Measurements from ENCODE around the gene ANKRD13C. TPM values are rescaled to one million over a fixed set of nuclear protein-coding genes. Genes with fewer than 3 reads are reported as not detected.

Gene ANKRD13C
- total and polyA plus RNA-seq, 4 donors = 3.3 to 14.1 (median 8.3) TPM

GRCh38 chr1:70295749-70296148 is 58.8 kb downstream of the ANKRD13C start:
- 51% methylated on average over 4 of the region's 4 CpGs for WGBS
- H3K4me3 ChIP-seq (ENCODE audit: low read depth in 1 of 3, low read length in 3 of 3) = no peak overlapping the region
- no peak for DNase-seq (ENCODE audit: low spot score)
- H3K27ac ChIP-seq (ENCODE audit: low read depth in 1 of 2, low read length in 2 of 2) = no peak overlapping the region
- H3K9me3 ChIP-seq (ENCODE audit: control insufficient read depth in 4 of 4, low read length in 3 of 4) = no peaks in the 10 kb centered on the region
- H3K27me3 ChIP-seq (ENCODE audit: control insufficient read depth in 4 of 4, insufficient read depth in 4 of 4, low read length in 3 of 4) = no peaks in the 10 kb centered on the region
- H3K9ac ChIP-seq (ENCODE audit: low read depth in 1 of 2, low read length in 2 of 2) = no peak overlapping the region
- H3K4me1 ChIP-seq (ENCODE audit: control insufficient read depth in 4 of 4, insufficient read depth in 4 of 4, low read length in 3 of 4) = peaks cover 0 to 22% (median 10%) of the 10 kb centered on the region in 4 donors
- TF ChIP-seq HNF4G (IDR thresholded peaks at IDR 0.05) = no peak
- TF ChIP-seq FOXA2 (IDR thresholded peaks at IDR 0.05) = no peak
- no peak for TF ChIP-seq TAF1 (conservative IDR thresholded peaks at IDR 0.05)
- TF ChIP-seq RAD21 (IDR thresholded peaks at IDR 0.05) = no peak
- TF ChIP-seq GABPA (IDR thresholded peaks at IDR 0.05 in 1 of 2, conservative IDR thresholded peaks at IDR 0.05 in 1 of 2) = no peak
- TF ChIP-seq, protein P1, sequence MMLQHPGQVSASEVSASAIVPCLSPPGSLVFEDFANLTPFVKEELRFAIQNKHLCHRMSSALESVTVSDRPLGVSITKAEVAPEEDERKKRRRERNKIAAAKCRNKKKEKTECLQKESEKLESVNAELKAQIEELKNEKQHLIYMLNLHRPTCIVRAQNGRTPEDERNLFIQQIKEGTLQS (IDR thresholded peaks at IDR 0.05) = no peak
- peaks cover 0 to 13% (median 8%) of the 10 kb centered on the region in 4 donors for H3K36me3 ChIP-seq (ENCODE audit: control insufficient read depth in 4 of 4, insufficient read depth in 3 of 4, low read depth in 1 of 4, low read length in 3 of 4)

- no peaks in the 10 kb centered on the region for H3K27me3 ChIP-seq (ENCODE audit: control insufficient read depth in 4 of 4, insufficient read depth in 4 of 4, low read length in 3 of 4)
Observed at GRCh38 chr1:70293186-70293843, 61.2 kb downstream of the ANKRD13C start.

More at GRCh38 chr1:70293186-70293843, 61.2 kb downstream of the ANKRD13C start:
- Histone ChIP-seq H3K36me3 (ENCODE audit: control insufficient read depth in 4 of 4, insufficient read depth in 3 of 4, low read depth in 1 of 4, low read length in 3 of 4) (peaks cover 3 to 9% (median 4%) of the 10 kb centered on the region in 4 donors), H3K27ac (ENCODE audit: low read depth in 1 of 2, low read length in 2 of 2) (peak overlapping the region; percentile 54 to 57), H3K4me3 (ENCODE audit: low read depth in 1 of 3, low read length in 3 of 3) (no peak overlapping the region), H3K4me1 (ENCODE audit: control insufficient read depth in 4 of 4, insufficient read depth in 4 of 4, low read length in 3 of 4) (peaks cover 0 to 22% (median 10%) of the 10 kb centered on the region in 4 donors), H3K9me3 (ENCODE audit: control insufficient read depth in 4 of 4, low read length in 3 of 4) (no peaks in the 10 kb centered on the region), H3K9ac (ENCODE audit: low read depth in 1 of 2, low read length in 2 of 2) (no peak overlapping the region)
- TF ChIP-seq YY1 (IDR thresholded peaks at IDR 0.05) (peak; percentile 61), TAF1 (conservative IDR thresholded peaks at IDR 0.05) (no peak), FOXA2 (IDR thresholded peaks at IDR 0.05) (peak; percentile 68), HNF4G (IDR thresholded peaks at IDR 0.05) (peak; percentile 39), GABPA (IDR thresholded peaks at IDR 0.05 in 1 of 2, conservative IDR thresholded peaks at IDR 0.05 in 1 of 2) (no peak), EGR1 (IDR thresholded peaks at IDR 0.05; ENCODE audit: low read depth in 2 of 2) (no peak), JUND (IDR thresholded peaks at IDR 0.05) (peak in 1 of 2 donors; percentile 19), SP1 (IDR thresholded peaks at IDR 0.05) (peak; percentile 39), ZBTB33 (IDR thresholded peaks at IDR 0.05) (peak; percentile 40), RXRA (IDR thresholded peaks at IDR 0.05) (peak in 1 of 2 donors; percentile 24), NR2F2 (IDR thresholded peaks at IDR 0.05) (no peak), RAD21 (IDR thresholded peaks at IDR 0.05) (peak in 1 of 2 donors; percentile 31), FOXA1 (IDR thresholded peaks at IDR 0.05) (peak; percentile 62), HNF4A (conservative IDR thresholded peaks at IDR 0.05) (peak; percentile 77 to 80)
- TF ChIP-seq, protein P2, sequence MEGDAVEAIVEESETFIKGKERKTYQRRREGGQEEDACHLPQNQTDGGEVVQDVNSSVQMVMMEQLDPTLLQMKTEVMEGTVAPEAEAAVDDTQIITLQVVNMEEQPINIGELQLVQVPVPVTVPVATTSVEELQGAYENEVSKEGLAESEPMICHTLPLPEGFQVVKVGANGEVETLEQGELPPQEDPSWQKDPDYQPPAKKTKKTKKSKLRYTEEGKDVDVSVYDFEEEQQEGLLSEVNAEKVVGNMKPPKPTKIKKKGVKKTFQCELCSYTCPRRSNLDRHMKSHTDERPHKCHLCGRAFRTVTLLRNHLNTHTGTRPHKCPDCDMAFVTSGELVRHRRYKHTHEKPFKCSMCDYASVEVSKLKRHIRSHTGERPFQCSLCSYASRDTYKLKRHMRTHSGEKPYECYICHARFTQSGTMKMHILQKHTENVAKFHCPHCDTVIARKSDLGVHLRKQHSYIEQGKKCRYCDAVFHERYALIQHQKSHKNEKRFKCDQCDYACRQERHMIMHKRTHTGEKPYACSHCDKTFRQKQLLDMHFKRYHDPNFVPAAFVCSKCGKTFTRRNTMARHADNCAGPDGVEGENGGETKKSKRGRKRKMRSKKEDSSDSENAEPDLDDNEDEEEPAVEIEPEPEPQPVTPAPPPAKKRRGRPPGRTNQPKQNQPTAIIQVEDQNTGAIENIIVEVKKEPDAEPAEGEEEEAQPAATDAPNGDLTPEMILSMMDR (IDR thresholded peaks at IDR 0.05; ENCODE audit: low read depth, low read length, missing input control) = no peak
- TF ChIP-seq, protein P3, sequence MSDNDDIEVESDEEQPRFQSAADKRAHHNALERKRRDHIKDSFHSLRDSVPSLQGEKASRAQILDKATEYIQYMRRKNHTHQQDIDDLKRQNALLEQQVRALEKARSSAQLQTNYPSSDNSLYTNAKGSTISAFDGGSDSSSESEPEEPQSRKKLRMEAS (IDR thresholded peaks at IDR 0.05) = peak; percentile 36
- TF ChIP-seq, protein P4, sequence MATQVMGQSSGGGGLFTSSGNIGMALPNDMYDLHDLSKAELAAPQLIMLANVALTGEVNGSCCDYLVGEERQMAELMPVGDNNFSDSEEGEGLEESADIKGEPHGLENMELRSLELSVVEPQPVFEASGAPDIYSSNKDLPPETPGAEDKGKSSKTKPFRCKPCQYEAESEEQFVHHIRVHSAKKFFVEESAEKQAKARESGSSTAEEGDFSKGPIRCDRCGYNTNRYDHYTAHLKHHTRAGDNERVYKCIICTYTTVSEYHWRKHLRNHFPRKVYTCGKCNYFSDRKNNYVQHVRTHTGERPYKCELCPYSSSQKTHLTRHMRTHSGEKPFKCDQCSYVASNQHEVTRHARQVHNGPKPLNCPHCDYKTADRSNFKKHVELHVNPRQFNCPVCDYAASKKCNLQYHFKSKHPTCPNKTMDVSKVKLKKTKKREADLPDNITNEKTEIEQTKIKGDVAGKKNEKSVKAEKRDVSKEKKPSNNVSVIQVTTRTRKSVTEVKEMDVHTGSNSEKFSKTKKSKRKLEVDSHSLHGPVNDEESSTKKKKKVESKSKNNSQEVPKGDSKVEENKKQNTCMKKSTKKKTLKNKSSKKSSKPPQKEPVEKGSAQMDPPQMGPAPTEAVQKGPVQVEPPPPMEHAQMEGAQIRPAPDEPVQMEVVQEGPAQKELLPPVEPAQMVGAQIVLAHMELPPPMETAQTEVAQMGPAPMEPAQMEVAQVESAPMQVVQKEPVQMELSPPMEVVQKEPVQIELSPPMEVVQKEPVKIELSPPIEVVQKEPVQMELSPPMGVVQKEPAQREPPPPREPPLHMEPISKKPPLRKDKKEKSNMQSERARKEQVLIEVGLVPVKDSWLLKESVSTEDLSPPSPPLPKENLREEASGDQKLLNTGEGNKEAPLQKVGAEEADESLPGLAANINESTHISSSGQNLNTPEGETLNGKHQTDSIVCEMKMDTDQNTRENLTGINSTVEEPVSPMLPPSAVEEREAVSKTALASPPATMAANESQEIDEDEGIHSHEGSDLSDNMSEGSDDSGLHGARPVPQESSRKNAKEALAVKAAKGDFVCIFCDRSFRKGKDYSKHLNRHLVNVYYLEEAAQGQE (IDR thresholded peaks at IDR 0.05) = no peak
- TF ChIP-seq, protein P1 (IDR thresholded peaks at IDR 0.05) = no peak
- no peak for DNase-seq (ENCODE audit: low spot score)

Measured in liver (tissue), 9 donors.